Endometrium (tissue), 2 donors: ENCODE data around the gene NUBPL.
"Not testable (repeated sequence)": the region's sequence is repeated elsewhere in the genome, so short reads cannot be mapped to it uniquely, and the experiment has no call there.

Source experiments
- FAIRE-seq: peaks from 2 replicates; lab custom pipeline; 2012; peaks lifted over from hg19 to GRCh38; lab: Jason Lieb, UNC
- donor health status: control.
- donor health status: control.

Gene NUBPL

GRCh38 chr14:31880935-31881334 lies 319.7 kb downstream of the NUBPL start:
- no peak for FAIRE-seq

- FAIRE-seq: no peak
Measured at GRCh38 chr14:31881531-31882310, 320.5 kb downstream of the NUBPL start.

GRCh38 chr14:31884238-31884637 lies 323.0 kb downstream of the NUBPL start:
- no peak for FAIRE-seq

- FAIRE-seq: no peak
Measured at GRCh38 chr14:31884776-31885379, 323.7 kb downstream of the NUBPL start.

GRCh38 chr14:31886156-31886835 lies 325.1 kb downstream of the NUBPL start:
- no peak for FAIRE-seq

- no peak for FAIRE-seq
Measured at GRCh38 chr14:31887929-31888580, 326.9 kb downstream of the NUBPL start.

- no peak for FAIRE-seq
Measured at GRCh38 chr14:31889297-31889696, 328.1 kb downstream of the NUBPL start.

GRCh38 chr14:31890202-31890601 lies 329.0 kb downstream of the NUBPL start:
- FAIRE-seq: not testable (repeated sequence)

GRCh38 chr14:31893221-31893757 lies 332.1 kb downstream of the NUBPL start:
- FAIRE-seq: no peak

GRCh38 chr14:31894351-31894750 lies 333.1 kb downstream of the NUBPL start:
- FAIRE-seq: no peak

GRCh38 chr14:31895206-31895605 lies 334.0 kb downstream of the NUBPL start:
- FAIRE-seq: no peak

GRCh38 chr14:31895646-31896045 lies 334.4 kb downstream of the NUBPL start:
- no peak for FAIRE-seq

GRCh38 chr14:31897581-31898186 lies 336.5 kb downstream of the NUBPL start:
- no peak for FAIRE-seq

GRCh38 chr14:31898838-31899528 lies 337.8 kb downstream of the NUBPL start:
- no peak for FAIRE-seq

GRCh38 chr14:31902002-31902401 lies 340.8 kb downstream of the NUBPL start:
- no peak for FAIRE-seq

GRCh38 chr14:31902945-31903646 lies 341.9 kb downstream of the NUBPL start:
- no peak for FAIRE-seq

GRCh38 chr14:31909977-31910376 lies 348.8 kb downstream of the NUBPL start:
- FAIRE-seq: no peak
